Activated CD8-positive, alpha-beta memory T cell treated with anti-CD3 and anti-CD28 coated beads for 1 hour (primary cell): ENCODE measurements around the gene WNT1.

Experiments used
- DNase-seq, 2 donors: peaks; one replicate each; pipeline ENCODE4 v3.0.0-alpha.2; 2020; ENCODE audit warnings: low read depth in 1 of 2; ENCODE audit errors: extremely low read depth in 1 of 2

WNT1 gene

GRCh38 chr12:48979602-48980388, 1.7 kb downstream of the WNT1 start:
- no peak for DNase-seq

GRCh38 chr12:48980389-48980952, 2.3 kb downstream of the WNT1 start:
- no peak for DNase-seq

- no peak for DNase-seq
Measured at GRCh38 chr12:48980953-48981756, 3.0 kb downstream of the WNT1 start.

- no peak for DNase-seq
Measured at GRCh38 chr12:48981757-48982157, 3.6 kb downstream of the WNT1 start.

- no peak for DNase-seq
Measured at GRCh38 chr12:48982397-48983080, 4.4 kb downstream of the WNT1 start.

GRCh38 chr12:48985475-48985897, 7.4 kb downstream of the WNT1 start:
- DNase-seq, result no peak

- no peak for DNase-seq
Measured at GRCh38 chr12:48985901-48986300, 7.8 kb downstream of the WNT1 start.

- no peak for DNase-seq
Measured at GRCh38 chr12:48986720-48987291, 8.7 kb downstream of the WNT1 start.

- peak in 1 of 2 donors; percentile 60 for DNase-seq
Measured at GRCh38 chr12:48988030-48988649, 10.0 kb downstream of the WNT1 start.

- no peak for DNase-seq
Measured at GRCh38 chr12:48990552-48990951, 12.4 kb downstream of the WNT1 start.

- DNase-seq, result no peak
Measured at GRCh38 chr12:48991247-48992050, 13.3 kb downstream of the WNT1 start.

GRCh38 chr12:48993787-48994186, 15.7 kb downstream of the WNT1 start:
- DNase-seq, result no peak

GRCh38 chr12:48994224-48995085, 16.3 kb downstream of the WNT1 start:
- DNase-seq, result no peak

GRCh38 chr12:48995086-48995879, 17.2 kb downstream of the WNT1 start:
- DNase-seq, result no peak

GRCh38 chr12:48996794-48997718, 18.9 kb downstream of the WNT1 start:
- DNase-seq, result no peak

GRCh38 chr12:48997719-48998496, 19.8 kb downstream of the WNT1 start:
- no peak for DNase-seq
